ENCODE data around the gene XPO4. TPM values are rescaled to one million over a fixed set of nuclear protein-coding genes. Genes with fewer than 3 reads are reported as not detected.
"Not testable (repeated sequence)": the region's sequence is repeated elsewhere in the genome, so short reads cannot be mapped to it uniquely, and the experiment has no call there.

XPO4 gene
- total RNA-seq, 1 experiment from 2014 or later = 33.4 TPM

- DNase-seq = no peak
- Histone ChIP-seq H3K27me3 (ENCODE audit: control insufficient read depth, insufficient read depth, low read length) (no peaks in the 10 kb centered on the region), H3K4me3 (ENCODE audit: insufficient read depth, low read depth, low read length) (no peak overlapping the region), H3K36me3 (replicated peaks; ENCODE audit: control insufficient read depth, insufficient read depth, low read length) (no peaks in the 10 kb centered on the region)
Measured at GRCh38 chr13:20774746-20775145, 127.8 kb downstream of the XPO4 start.

- DNase-seq = peak; percentile 94
Measured at GRCh38 chr13:20773194-20774080, 129.1 kb downstream of the XPO4 start, which contains the start of gene EEF1AKMT1. EEF1AKMT1 (minus strand) TSS chr13:20773961; CDS start chr13:20757598, 16,363 bp downstream.

GRCh38 chr13:20772401-20773131 lies 130.0 kb downstream of the XPO4 start:
- Histone ChIP-seq H3K27me3 (ENCODE audit: control insufficient read depth, insufficient read depth, low read length) (no peaks in the 10 kb centered on the region), H3K4me3 (ENCODE audit: insufficient read depth, low read depth, low read length) (peak overlapping the region; percentile 73), H3K36me3 (replicated peaks; ENCODE audit: control insufficient read depth, insufficient read depth, low read length) (no peaks in the 10 kb centered on the region)
- DNase-seq = no peak

More at GRCh38 chr13:20773194-20774080, 129.1 kb downstream of the XPO4 start, which contains the start of gene EEF1AKMT1:
- Histone ChIP-seq H3K27me3 (ENCODE audit: control insufficient read depth, insufficient read depth, low read length) (no peaks in the 10 kb centered on the region), H3K36me3 (replicated peaks; ENCODE audit: control insufficient read depth, insufficient read depth, low read length) (no peaks in the 10 kb centered on the region), H3K4me3 (ENCODE audit: insufficient read depth, low read depth, low read length) (peak within 1 kb of the TSS; percentile 73)

- no peaks in the 10 kb centered on the region for H3K36me3 ChIP-seq (replicated peaks; ENCODE audit: control insufficient read depth, insufficient read depth, low read length)
- DNase-seq = no peak
- no peaks in the 10 kb centered on the region for H3K27me3 ChIP-seq (ENCODE audit: control insufficient read depth, insufficient read depth, low read length)
- H3K4me3 ChIP-seq (ENCODE audit: insufficient read depth, low read depth, low read length) = no peak overlapping the region
Measured at GRCh38 chr13:20769834-20770233, 132.7 kb downstream of the XPO4 start.

- Histone ChIP-seq H3K36me3 (replicated peaks; ENCODE audit: control insufficient read depth, insufficient read depth, low read length) (no peaks in the 10 kb centered on the region), H3K27me3 (ENCODE audit: control insufficient read depth, insufficient read depth, low read length) (no peaks in the 10 kb centered on the region), H3K4me3 (ENCODE audit: insufficient read depth, low read depth, low read length) (no peak overlapping the region)
- DNase-seq = no peak
Measured at GRCh38 chr13:20769091-20769490, 133.5 kb downstream of the XPO4 start.

- H3K4me3 ChIP-seq (ENCODE audit: insufficient read depth, low read depth, low read length) = no peak overlapping the region
- DNase-seq = no peak
- H3K36me3 ChIP-seq (replicated peaks; ENCODE audit: control insufficient read depth, insufficient read depth, low read length) = no peaks in the 10 kb centered on the region
- no peaks in the 10 kb centered on the region for H3K27me3 ChIP-seq (ENCODE audit: control insufficient read depth, insufficient read depth, low read length)
Measured at GRCh38 chr13:20767309-20767943, 135.1 kb downstream of the XPO4 start.

- Histone ChIP-seq H3K27me3 (ENCODE audit: control insufficient read depth, insufficient read depth, low read length) (no peaks in the 10 kb centered on the region), H3K4me3 (ENCODE audit: insufficient read depth, low read depth, low read length) (no peak overlapping the region), H3K36me3 (replicated peaks; ENCODE audit: control insufficient read depth, insufficient read depth, low read length) (no peaks in the 10 kb centered on the region)
- no peak for DNase-seq
Measured at GRCh38 chr13:20760872-20761271, 141.7 kb downstream of the XPO4 start.

GRCh38 chr13:20754009-20754408 lies 148.5 kb downstream of the XPO4 start:
- no peak overlapping the region for H3K4me3 ChIP-seq (ENCODE audit: insufficient read depth, low read depth, low read length)

GRCh38 chr13:20749377-20749776 lies 153.2 kb downstream of the XPO4 start:
- H3K27me3 ChIP-seq (ENCODE audit: control insufficient read depth, insufficient read depth, low read length) = no peaks in the 10 kb centered on the region
- no peak for DNase-seq
- H3K36me3 ChIP-seq (replicated peaks; ENCODE audit: control insufficient read depth, insufficient read depth, low read length) = no peaks in the 10 kb centered on the region
- H3K4me3 ChIP-seq (ENCODE audit: insufficient read depth, low read depth, low read length) = no peak overlapping the region

More at GRCh38 chr13:20754009-20754408, 148.5 kb downstream of the XPO4 start:
- no peaks in the 10 kb centered on the region for H3K36me3 ChIP-seq (replicated peaks; ENCODE audit: control insufficient read depth, insufficient read depth, low read length)
- no peaks in the 10 kb centered on the region for H3K27me3 ChIP-seq (ENCODE audit: control insufficient read depth, insufficient read depth, low read length)
- no peak for DNase-seq

GRCh38 chr13:20743830-20744404 lies 158.6 kb downstream of the XPO4 start:
- H3K4me3 ChIP-seq (ENCODE audit: insufficient read depth, low read depth, low read length); H3K36me3 ChIP-seq (replicated peaks; ENCODE audit: control insufficient read depth, insufficient read depth, low read length); DNase-seq; H3K27me3 ChIP-seq (ENCODE audit: control insufficient read depth, insufficient read depth, low read length): not testable (repeated sequence)

GRCh38 chr13:20740021-20740420 lies 162.5 kb downstream of the XPO4 start:
- Histone ChIP-seq H3K4me3 (ENCODE audit: insufficient read depth, low read depth, low read length) (no peak overlapping the region), H3K27me3 (ENCODE audit: control insufficient read depth, insufficient read depth, low read length) (no peaks in the 10 kb centered on the region), H3K36me3 (replicated peaks; ENCODE audit: control insufficient read depth, insufficient read depth, low read length) (no peaks in the 10 kb centered on the region)
- no peak for DNase-seq

GRCh38 chr13:20738616-20739015 lies 163.9 kb downstream of the XPO4 start:
- H3K36me3 ChIP-seq (replicated peaks; ENCODE audit: control insufficient read depth, insufficient read depth, low read length) = no peaks in the 10 kb centered on the region
- no peak for DNase-seq

GRCh38 chr13:20729633-20730585 lies 172.6 kb downstream of the XPO4 start:
- Histone ChIP-seq H3K27me3 (ENCODE audit: control insufficient read depth, insufficient read depth, low read length) (no peaks in the 10 kb centered on the region), H3K4me3 (ENCODE audit: insufficient read depth, low read depth, low read length) (no peak overlapping the region), H3K36me3 (replicated peaks; ENCODE audit: control insufficient read depth, insufficient read depth, low read length) (no peaks in the 10 kb centered on the region)
- peak; percentile 32 for DNase-seq

More at GRCh38 chr13:20738616-20739015, 163.9 kb downstream of the XPO4 start:
- H3K4me3 ChIP-seq (ENCODE audit: insufficient read depth, low read depth, low read length) = no peak overlapping the region
- H3K27me3 ChIP-seq (ENCODE audit: control insufficient read depth, insufficient read depth, low read length) = no peaks in the 10 kb centered on the region

All from H7 (cell line).